ENCODE data around the gene PRKAG2.

PRKAG2 gene

GRCh38 chr7:151774951-151775350 is 102.0 kb downstream of the PRKAG2 start:
- Histone ChIP-seq H3K36me3 (ENCODE audit: control insufficient read depth, insufficient read depth, low read length) (no peaks in the 10 kb centered on the region), H3K4me1 (ENCODE audit: control insufficient read depth, insufficient read depth, low read length) (peaks cover 10% of the 10 kb centered on the region), H3K4me3 (ENCODE audit: low read length) (no peak overlapping the region), H3K9ac (ENCODE audit: low read length) (no peak overlapping the region), H3K27me3 (ENCODE audit: control insufficient read depth, insufficient read depth, low read length) (no peaks in the 10 kb centered on the region), H3K9me3 (ENCODE audit: control insufficient read depth, low read length) (no peaks in the 10 kb centered on the region)

- Histone ChIP-seq H3K36me3 (ENCODE audit: control insufficient read depth, insufficient read depth, low read length) (no peaks in the 10 kb centered on the region), H3K27me3 (ENCODE audit: control insufficient read depth, insufficient read depth, low read length) (no peaks in the 10 kb centered on the region), H3K4me1 (ENCODE audit: control insufficient read depth, insufficient read depth, low read length) (peaks cover 10% of the 10 kb centered on the region), H3K4me3 (ENCODE audit: low read length) (no peak overlapping the region), H3K9ac (ENCODE audit: low read length) (no peak overlapping the region), H3K9me3 (ENCODE audit: control insufficient read depth, low read length) (no peaks in the 10 kb centered on the region)
Observed at GRCh38 chr7:151773797-151774196, 103.1 kb downstream of the PRKAG2 start.

- no peaks in the 10 kb centered on the region for H3K36me3 ChIP-seq (ENCODE audit: control insufficient read depth, insufficient read depth, low read length)
- H3K4me1 ChIP-seq (ENCODE audit: control insufficient read depth, insufficient read depth, low read length): no peaks in the 10 kb centered on the region
- H3K9ac ChIP-seq (ENCODE audit: low read length): no peak overlapping the region
- no peaks in the 10 kb centered on the region for H3K9me3 ChIP-seq (ENCODE audit: control insufficient read depth, low read length)
- H3K4me3 ChIP-seq (ENCODE audit: low read length): no peak overlapping the region
- H3K27me3 ChIP-seq (ENCODE audit: control insufficient read depth, insufficient read depth, low read length): no peaks in the 10 kb centered on the region
Observed at GRCh38 chr7:151770232-151770631, 106.7 kb downstream of the PRKAG2 start.

- Histone ChIP-seq H3K4me1 (ENCODE audit: control insufficient read depth, insufficient read depth, low read length) (no peaks in the 10 kb centered on the region), H3K9me3 (ENCODE audit: control insufficient read depth, low read length) (no peaks in the 10 kb centered on the region), H3K27me3 (ENCODE audit: control insufficient read depth, insufficient read depth, low read length) (no peaks in the 10 kb centered on the region), H3K4me3 (ENCODE audit: low read length) (no peak overlapping the region), H3K9ac (ENCODE audit: low read length) (no peak overlapping the region), H3K36me3 (ENCODE audit: control insufficient read depth, insufficient read depth, low read length) (no peaks in the 10 kb centered on the region)
Observed at GRCh38 chr7:151769188-151769821, 107.6 kb downstream of the PRKAG2 start.

GRCh38 chr7:151768805-151769187 is 108.1 kb downstream of the PRKAG2 start:
- Histone ChIP-seq H3K9me3 (ENCODE audit: control insufficient read depth, low read length) (no peaks in the 10 kb centered on the region), H3K36me3 (ENCODE audit: control insufficient read depth, insufficient read depth, low read length) (no peaks in the 10 kb centered on the region), H3K9ac (ENCODE audit: low read length) (no peak overlapping the region), H3K4me1 (ENCODE audit: control insufficient read depth, insufficient read depth, low read length) (no peaks in the 10 kb centered on the region), H3K27me3 (ENCODE audit: control insufficient read depth, insufficient read depth, low read length) (no peaks in the 10 kb centered on the region), H3K4me3 (ENCODE audit: low read length) (no peak overlapping the region)

GRCh38 chr7:151767557-151767956 is 109.4 kb downstream of the PRKAG2 start:
- Histone ChIP-seq H3K9me3 (ENCODE audit: control insufficient read depth, low read length) (no peaks in the 10 kb centered on the region), H3K4me3 (ENCODE audit: low read length) (no peak overlapping the region), H3K4me1 (ENCODE audit: control insufficient read depth, insufficient read depth, low read length) (no peaks in the 10 kb centered on the region), H3K36me3 (ENCODE audit: control insufficient read depth, insufficient read depth, low read length) (no peaks in the 10 kb centered on the region), H3K27me3 (ENCODE audit: control insufficient read depth, insufficient read depth, low read length) (no peaks in the 10 kb centered on the region), H3K9ac (ENCODE audit: low read length) (no peak overlapping the region)

- H3K9me3 ChIP-seq (ENCODE audit: control insufficient read depth, low read length): no peaks in the 10 kb centered on the region
- peaks cover 7% of the 10 kb centered on the region for H3K4me1 ChIP-seq (ENCODE audit: control insufficient read depth, insufficient read depth, low read length)
- H3K27me3 ChIP-seq (ENCODE audit: control insufficient read depth, insufficient read depth, low read length): no peaks in the 10 kb centered on the region
- H3K36me3 ChIP-seq (ENCODE audit: control insufficient read depth, insufficient read depth, low read length): no peaks in the 10 kb centered on the region
- H3K4me3 ChIP-seq (ENCODE audit: low read length): no peak overlapping the region
- no peak overlapping the region for H3K9ac ChIP-seq (ENCODE audit: low read length)
Observed at GRCh38 chr7:151764056-151764920, 112.6 kb downstream of the PRKAG2 start.

- Histone ChIP-seq H3K4me1 (ENCODE audit: control insufficient read depth, insufficient read depth, low read length) (peaks cover 8% of the 10 kb centered on the region), H3K4me3 (ENCODE audit: low read length) (no peak overlapping the region), H3K9ac (ENCODE audit: low read length) (no peak overlapping the region), H3K9me3 (ENCODE audit: control insufficient read depth, low read length) (no peaks in the 10 kb centered on the region), H3K27me3 (ENCODE audit: control insufficient read depth, insufficient read depth, low read length) (no peaks in the 10 kb centered on the region), H3K36me3 (ENCODE audit: control insufficient read depth, insufficient read depth, low read length) (no peaks in the 10 kb centered on the region)
Observed at GRCh38 chr7:151763420-151763984, 113.4 kb downstream of the PRKAG2 start.

- Histone ChIP-seq H3K27me3 (ENCODE audit: control insufficient read depth, insufficient read depth, low read length) (no peaks in the 10 kb centered on the region), H3K4me1 (ENCODE audit: control insufficient read depth, insufficient read depth, low read length) (peaks cover 11% of the 10 kb centered on the region), H3K4me3 (ENCODE audit: low read length) (no peak overlapping the region), H3K9ac (ENCODE audit: low read length) (no peak overlapping the region), H3K36me3 (ENCODE audit: control insufficient read depth, insufficient read depth, low read length) (no peaks in the 10 kb centered on the region), H3K9me3 (ENCODE audit: control insufficient read depth, low read length) (no peaks in the 10 kb centered on the region)
Observed at GRCh38 chr7:151762583-151763245, 114.2 kb downstream of the PRKAG2 start.

- Histone ChIP-seq H3K9me3 (ENCODE audit: control insufficient read depth, low read length) (no peaks in the 10 kb centered on the region), H3K36me3 (ENCODE audit: control insufficient read depth, insufficient read depth, low read length) (no peaks in the 10 kb centered on the region)
Observed at GRCh38 chr7:151761957-151762356, 115.0 kb downstream of the PRKAG2 start.

GRCh38 chr7:151761231-151761630 is 115.7 kb downstream of the PRKAG2 start:
- peaks cover 15% of the 10 kb centered on the region for H3K4me1 ChIP-seq (ENCODE audit: control insufficient read depth, insufficient read depth, low read length)
- H3K36me3 ChIP-seq (ENCODE audit: control insufficient read depth, insufficient read depth, low read length): no peaks in the 10 kb centered on the region
- H3K27me3 ChIP-seq (ENCODE audit: control insufficient read depth, insufficient read depth, low read length): no peaks in the 10 kb centered on the region
- H3K4me3 ChIP-seq (ENCODE audit: low read length): no peak overlapping the region
- no peaks in the 10 kb centered on the region for H3K9me3 ChIP-seq (ENCODE audit: control insufficient read depth, low read length)
- H3K9ac ChIP-seq (ENCODE audit: low read length): no peak overlapping the region

More at GRCh38 chr7:151761957-151762356, 115.0 kb downstream of the PRKAG2 start:
- Histone ChIP-seq H3K9ac (ENCODE audit: low read length) (no peak overlapping the region), H3K4me3 (ENCODE audit: low read length) (no peak overlapping the region), H3K4me1 (ENCODE audit: control insufficient read depth, insufficient read depth, low read length) (peaks cover 11% of the 10 kb centered on the region), H3K27me3 (ENCODE audit: control insufficient read depth, insufficient read depth, low read length) (no peaks in the 10 kb centered on the region)

- H3K4me1 ChIP-seq (ENCODE audit: control insufficient read depth, insufficient read depth, low read length): peaks cover 31% of the 10 kb centered on the region
Observed at GRCh38 chr7:151759591-151760042, 117.3 kb downstream of the PRKAG2 start.

More at GRCh38 chr7:151759591-151760042, 117.3 kb downstream of the PRKAG2 start:
- H3K27me3 ChIP-seq (ENCODE audit: control insufficient read depth, insufficient read depth, low read length): no peaks in the 10 kb centered on the region
- no peak overlapping the region for H3K9ac ChIP-seq (ENCODE audit: low read length)
- H3K9me3 ChIP-seq (ENCODE audit: control insufficient read depth, low read length): no peaks in the 10 kb centered on the region
- H3K4me3 ChIP-seq (ENCODE audit: low read length): no peak overlapping the region
- H3K36me3 ChIP-seq (ENCODE audit: control insufficient read depth, insufficient read depth, low read length): no peaks in the 10 kb centered on the region

Data from mucosa of stomach (tissue), 1 donor.